ENCODE data around the gene FASTKD1. TPM values are rescaled to one million over a fixed set of nuclear protein-coding genes. Genes with fewer than 3 reads are reported as not detected.
"Not testable (repeated sequence)": the region's sequence is repeated elsewhere in the genome, so short reads cannot be mapped to it uniquely, and the experiment has no call there.

Gene FASTKD1, protein sequence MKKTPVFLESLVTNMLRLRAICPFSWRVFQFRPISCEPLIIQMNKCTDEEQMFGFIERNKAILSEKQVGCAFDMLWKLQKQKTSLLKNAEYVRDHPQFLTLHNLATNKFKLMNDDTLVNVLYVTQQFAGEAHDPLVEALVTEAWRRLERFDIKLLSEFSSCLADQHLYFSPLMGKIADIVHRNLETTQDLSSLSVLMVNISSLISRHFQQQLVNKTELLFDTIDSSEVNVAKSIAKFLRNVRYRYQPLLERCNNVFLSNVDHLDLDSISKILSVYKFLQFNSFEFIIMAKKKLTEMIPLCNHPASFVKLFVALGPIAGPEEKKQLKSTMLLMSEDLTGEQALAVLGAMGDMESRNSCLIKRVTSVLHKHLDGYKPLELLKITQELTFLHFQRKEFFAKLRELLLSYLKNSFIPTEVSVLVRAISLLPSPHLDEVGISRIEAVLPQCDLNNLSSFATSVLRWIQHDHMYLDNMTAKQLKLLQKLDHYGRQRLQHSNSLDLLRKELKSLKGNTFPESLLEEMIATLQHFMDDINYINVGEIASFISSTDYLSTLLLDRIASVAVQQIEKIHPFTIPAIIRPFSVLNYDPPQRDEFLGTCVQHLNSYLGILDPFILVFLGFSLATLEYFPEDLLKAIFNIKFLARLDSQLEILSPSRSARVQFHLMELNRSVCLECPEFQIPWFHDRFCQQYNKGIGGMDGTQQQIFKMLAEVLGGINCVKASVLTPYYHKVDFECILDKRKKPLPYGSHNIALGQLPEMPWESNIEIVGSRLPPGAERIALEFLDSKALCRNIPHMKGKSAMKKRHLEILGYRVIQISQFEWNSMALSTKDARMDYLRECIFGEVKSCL
- 30.1 to 30.4 TPM (median 30.1 TPM) in 3 replicates for total RNA-seq

GRCh38 chr2:169573160-169573973 is at the start of gene FASTKD1:
Gene FASTKD1 (minus strand): TSS chr2:169573865. CDS start chr2:169572029, 1,836 bp downstream.
- Mint-ChIP-seq H3K4me1 (peaks cover 16% of the 10 kb centered on the region), H3K9me3 (no peaks in the 10 kb centered on the region), H3K4me3 (peak within 1 kb of the TSS; percentile 92), H3K27me3 (ENCODE audit: low read depth) (peaks cover 7% of the 10 kb centered on the region), H3K36me3 (no peaks in the 10 kb centered on the region), H3K27ac (peak within 1 kb of the TSS; percentile 89)
- DNase-seq (ENCODE audit: low spot score in 2 of 2, unreplicated experiment in 2 of 2) = peak; percentile 40 to 74
- TF ChIP-seq, protein P1, sequence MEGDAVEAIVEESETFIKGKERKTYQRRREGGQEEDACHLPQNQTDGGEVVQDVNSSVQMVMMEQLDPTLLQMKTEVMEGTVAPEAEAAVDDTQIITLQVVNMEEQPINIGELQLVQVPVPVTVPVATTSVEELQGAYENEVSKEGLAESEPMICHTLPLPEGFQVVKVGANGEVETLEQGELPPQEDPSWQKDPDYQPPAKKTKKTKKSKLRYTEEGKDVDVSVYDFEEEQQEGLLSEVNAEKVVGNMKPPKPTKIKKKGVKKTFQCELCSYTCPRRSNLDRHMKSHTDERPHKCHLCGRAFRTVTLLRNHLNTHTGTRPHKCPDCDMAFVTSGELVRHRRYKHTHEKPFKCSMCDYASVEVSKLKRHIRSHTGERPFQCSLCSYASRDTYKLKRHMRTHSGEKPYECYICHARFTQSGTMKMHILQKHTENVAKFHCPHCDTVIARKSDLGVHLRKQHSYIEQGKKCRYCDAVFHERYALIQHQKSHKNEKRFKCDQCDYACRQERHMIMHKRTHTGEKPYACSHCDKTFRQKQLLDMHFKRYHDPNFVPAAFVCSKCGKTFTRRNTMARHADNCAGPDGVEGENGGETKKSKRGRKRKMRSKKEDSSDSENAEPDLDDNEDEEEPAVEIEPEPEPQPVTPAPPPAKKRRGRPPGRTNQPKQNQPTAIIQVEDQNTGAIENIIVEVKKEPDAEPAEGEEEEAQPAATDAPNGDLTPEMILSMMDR (IDR thresholded peaks at IDR 0.05; ENCODE audit: unreplicated experiment) = no peak

GRCh38 chr2:169623235-169623634 is 49.6 kb upstream of the FASTKD1 start:
- Mint-ChIP-seq H3K27ac (no peak overlapping the region), H3K36me3 (peaks cover 44% of the 10 kb centered on the region)

DNA sequence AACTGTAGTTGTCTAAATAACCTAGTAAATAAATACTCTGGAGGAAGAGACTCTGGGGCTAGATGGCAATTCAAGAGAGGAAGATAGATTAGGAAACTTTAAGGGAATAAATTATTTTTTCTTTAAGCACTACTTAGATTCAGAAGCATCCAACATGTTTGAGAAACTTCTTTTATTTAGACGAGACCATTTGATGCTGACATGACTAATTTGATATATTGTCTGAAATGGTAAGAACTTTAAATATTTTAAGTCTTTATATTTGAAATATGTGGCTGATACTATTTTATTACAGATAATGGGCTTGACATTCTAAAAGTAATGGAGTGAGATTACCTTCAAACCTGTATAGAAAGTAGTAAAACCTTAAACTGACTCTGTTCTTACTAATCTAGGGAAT is 46.8 kb upstream of the FASTKD1 start:
- TF ChIP-seq, protein P1 (IDR thresholded peaks at IDR 0.05; ENCODE audit: unreplicated experiment) = no peak
- Mint-ChIP-seq H3K36me3 (peaks cover 60% of the 10 kb centered on the region), H3K27me3 (ENCODE audit: low read depth) (no peaks in the 10 kb centered on the region), H3K4me1 (no peaks in the 10 kb centered on the region), H3K9me3 (peaks cover 33% of the 10 kb centered on the region), H3K4me3 (no peak overlapping the region), H3K27ac (no peak overlapping the region)
- no peak for DNase-seq (ENCODE audit: low spot score in 2 of 2, unreplicated experiment in 2 of 2)

More at GRCh38 chr2:169623235-169623634, 49.6 kb upstream of the FASTKD1 start:
- no peak for DNase-seq (ENCODE audit: low spot score in 2 of 2, unreplicated experiment in 2 of 2)
- H3K4me3 Mint-ChIP-seq = no peak overlapping the region
- H3K4me1 Mint-ChIP-seq = no peaks in the 10 kb centered on the region
- peaks cover 10% of the 10 kb centered on the region for H3K9me3 Mint-ChIP-seq
- TF ChIP-seq, protein P1 (IDR thresholded peaks at IDR 0.05; ENCODE audit: unreplicated experiment) = no peak
- H3K27me3 Mint-ChIP-seq (ENCODE audit: low read depth) = no peaks in the 10 kb centered on the region

GRCh38 chr2:169619946-169620345 is 46.3 kb upstream of the FASTKD1 start:
- Mint-ChIP-seq H3K27me3 (ENCODE audit: low read depth) (no peaks in the 10 kb centered on the region), H3K4me1 (no peaks in the 10 kb centered on the region), H3K9me3 (peaks cover 36% of the 10 kb centered on the region), H3K36me3 (peaks cover 61% of the 10 kb centered on the region), H3K27ac (no peak overlapping the region), H3K4me3 (no peak overlapping the region)
- TF ChIP-seq, protein P1 (IDR thresholded peaks at IDR 0.05; ENCODE audit: unreplicated experiment) = no peak
- DNase-seq (ENCODE audit: low spot score in 2 of 2, unreplicated experiment in 2 of 2) = no peak

DNA sequence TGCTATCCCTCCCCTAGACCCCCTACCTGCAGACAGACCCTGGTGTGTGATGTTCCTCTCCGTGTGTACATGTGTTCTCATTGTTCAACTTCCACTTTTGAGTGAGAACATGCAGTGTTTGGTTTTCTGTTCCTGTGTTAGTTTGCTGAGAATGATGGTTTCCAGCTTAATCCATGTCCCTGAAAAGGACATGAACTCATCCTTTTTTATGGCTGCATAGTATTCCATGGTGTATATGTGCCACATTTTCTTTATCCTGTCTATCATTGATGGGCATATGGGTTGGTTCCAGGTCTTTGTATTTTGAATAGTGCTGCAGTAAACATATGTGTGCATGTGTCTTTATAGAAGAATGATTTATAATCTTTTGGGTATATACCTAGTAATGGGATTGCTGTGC is 42.3 kb upstream of the FASTKD1 start:
- not testable (repeated sequence) for H3K27me3 Mint-ChIP-seq (ENCODE audit: low read depth); H3K4me3 Mint-ChIP-seq; DNase-seq (ENCODE audit: low spot score in 2 of 2, unreplicated experiment in 2 of 2); H3K4me1 Mint-ChIP-seq; H3K27ac Mint-ChIP-seq
- Mint-ChIP-seq H3K9me3 (peaks cover 39% of the 10 kb centered on the region), H3K36me3 (peaks cover 78% of the 10 kb centered on the region)
